Neural cell (in vitro differentiated cells): ENCODE measurements around the gene PCGF6.

Experiments
- EP300 ChIP-seq: fragments of 450-650 bp; conservative IDR thresholded peaks from 2 replicates; pipeline ENCODE4 v1.6.1; 2014; ENCODE audit warnings: antibody characterized with exemption, mild to moderate bottlenecking, moderate library complexity; ENCODE audit not compliant: poor library complexity, severe bottlenecking
- TF ChIP-seq, protein P1 (sequence below): fragments of 450-650 bp; IDR thresholded peaks from 2 replicates; pipeline ENCODE4 v1.5.1; 2014; ENCODE audit warnings: antibody characterized with exemption, mild to moderate bottlenecking, moderate library complexity; ENCODE audit not compliant: poor library complexity, severe bottlenecking

DNA sequence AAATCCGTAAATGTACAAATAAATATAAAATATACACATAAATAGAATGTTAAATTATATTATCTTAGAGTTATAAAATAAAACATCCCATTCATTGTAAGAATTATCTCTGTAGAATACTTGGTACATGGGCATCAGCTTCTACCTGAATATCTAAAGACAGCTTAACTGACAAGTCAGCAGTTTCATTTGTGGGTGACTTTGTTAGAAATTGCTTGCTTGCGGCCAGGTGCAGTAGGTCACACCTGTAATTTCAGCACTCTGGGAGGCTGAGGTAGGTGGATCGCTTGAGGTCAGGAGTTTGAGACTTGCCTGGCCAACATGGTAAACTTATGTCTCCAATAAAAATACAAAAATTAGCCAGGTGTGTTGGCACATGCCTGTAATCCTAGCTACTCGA, 14.6 kb downstream of the PCGF6 start:
- TF ChIP-seq, protein P1, sequence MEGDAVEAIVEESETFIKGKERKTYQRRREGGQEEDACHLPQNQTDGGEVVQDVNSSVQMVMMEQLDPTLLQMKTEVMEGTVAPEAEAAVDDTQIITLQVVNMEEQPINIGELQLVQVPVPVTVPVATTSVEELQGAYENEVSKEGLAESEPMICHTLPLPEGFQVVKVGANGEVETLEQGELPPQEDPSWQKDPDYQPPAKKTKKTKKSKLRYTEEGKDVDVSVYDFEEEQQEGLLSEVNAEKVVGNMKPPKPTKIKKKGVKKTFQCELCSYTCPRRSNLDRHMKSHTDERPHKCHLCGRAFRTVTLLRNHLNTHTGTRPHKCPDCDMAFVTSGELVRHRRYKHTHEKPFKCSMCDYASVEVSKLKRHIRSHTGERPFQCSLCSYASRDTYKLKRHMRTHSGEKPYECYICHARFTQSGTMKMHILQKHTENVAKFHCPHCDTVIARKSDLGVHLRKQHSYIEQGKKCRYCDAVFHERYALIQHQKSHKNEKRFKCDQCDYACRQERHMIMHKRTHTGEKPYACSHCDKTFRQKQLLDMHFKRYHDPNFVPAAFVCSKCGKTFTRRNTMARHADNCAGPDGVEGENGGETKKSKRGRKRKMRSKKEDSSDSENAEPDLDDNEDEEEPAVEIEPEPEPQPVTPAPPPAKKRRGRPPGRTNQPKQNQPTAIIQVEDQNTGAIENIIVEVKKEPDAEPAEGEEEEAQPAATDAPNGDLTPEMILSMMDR = no peak
- TF ChIP-seq EP300 = no peak
